Thyroid gland (tissue), 4 donors: ENCODE data around the gene CASP10.

Experiments
- POLR2A ChIP-seq, 2 donors: fragments of 450-650 bp; IDR thresholded peaks; one replicate each; pipeline ENCODE4 v1.6.1; 2017; ENCODE audit warnings: antibody characterized with exemption in 2 of 2, mild to moderate bottlenecking in 2 of 2, moderate library complexity in 1 of 2
- TF ChIP-seq, protein P1 (sequence below), 6 experiments: fragments of 200-600 bp in 3 of 6; fragments of 450-650 bp in 3 of 6; sonication (generic) in 3 of 6; IDR thresholded peaks; one replicate each; pipeline ENCODE4 v1.5.1; 2016 to 2019; ENCODE audit warnings: antibody characterized with exemption in 6 of 6, mild to moderate bottlenecking in 2 of 6, inconsistent platforms in 1 of 6, moderate library complexity in 1 of 6

- TF ChIP-seq, protein P1, sequence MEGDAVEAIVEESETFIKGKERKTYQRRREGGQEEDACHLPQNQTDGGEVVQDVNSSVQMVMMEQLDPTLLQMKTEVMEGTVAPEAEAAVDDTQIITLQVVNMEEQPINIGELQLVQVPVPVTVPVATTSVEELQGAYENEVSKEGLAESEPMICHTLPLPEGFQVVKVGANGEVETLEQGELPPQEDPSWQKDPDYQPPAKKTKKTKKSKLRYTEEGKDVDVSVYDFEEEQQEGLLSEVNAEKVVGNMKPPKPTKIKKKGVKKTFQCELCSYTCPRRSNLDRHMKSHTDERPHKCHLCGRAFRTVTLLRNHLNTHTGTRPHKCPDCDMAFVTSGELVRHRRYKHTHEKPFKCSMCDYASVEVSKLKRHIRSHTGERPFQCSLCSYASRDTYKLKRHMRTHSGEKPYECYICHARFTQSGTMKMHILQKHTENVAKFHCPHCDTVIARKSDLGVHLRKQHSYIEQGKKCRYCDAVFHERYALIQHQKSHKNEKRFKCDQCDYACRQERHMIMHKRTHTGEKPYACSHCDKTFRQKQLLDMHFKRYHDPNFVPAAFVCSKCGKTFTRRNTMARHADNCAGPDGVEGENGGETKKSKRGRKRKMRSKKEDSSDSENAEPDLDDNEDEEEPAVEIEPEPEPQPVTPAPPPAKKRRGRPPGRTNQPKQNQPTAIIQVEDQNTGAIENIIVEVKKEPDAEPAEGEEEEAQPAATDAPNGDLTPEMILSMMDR (IDR thresholded peaks at IDR 0.05), result peak; percentile 10 to 75 (median 68)
- no peak for TF ChIP-seq POLR2A (IDR thresholded peaks at IDR 0.05)
Observed at GRCh38 chr2:201235860-201236811, 53.2 kb downstream of the CASP10 start.
